ENCODE results near the gene RFTN1. TPM values are rescaled to one million over a fixed set of nuclear protein-coding genes. Genes with fewer than 3 reads are reported as not detected.

The RFTN1 gene
- total and polyA plus RNA-seq, 2 of the 8 experiments (the other 6 are each of a cell fraction or from before 2014, with no cell fraction given), result 4.6 to 6.7 TPM

- ChIA-PET POLR2A (ENCODE audit: partially characterized antibody) (interaction anchor here (0.8 kb wide), 1 partner anchor 12 kb away, joined by 3 read pairs; no protein-coding TSS in a partner anchor), CTCF (ENCODE audit: partially characterized antibody) (interaction anchor here (1.0 kb wide), 1 partner anchor 485 kb away, joined by 3 read pairs; no protein-coding TSS in a partner anchor)
- peak; percentile 95 for FAIRE-seq
- H4K8ac ChIP-seq (ENCODE audit: extremely low read depth, insufficient read depth, low read length), result no peak overlapping the region
- no peak overlapping the region for H2BK15ac ChIP-seq (ENCODE audit: low read length)
- peak overlapping the region; percentile 63 for H2BK120ac ChIP-seq (replicated peaks; ENCODE audit: low read depth, low read length)
- no peak overlapping the region for H3K27ac ChIP-seq (ENCODE audit: low read depth, low read length)
- H3K9me3 ChIP-seq (ENCODE audit: insufficient read depth in 2 of 2, low read depth in 1 of 2, low read length in 1 of 2), result no peaks in the 10 kb centered on the region
- no peak overlapping the region for H3K14ac ChIP-seq (ENCODE audit: insufficient read length)
- H3K9ac ChIP-seq (replicated peaks in 1 of 4; ENCODE audit: extremely low read depth in 1 of 4, low read depth in 3 of 4, low read length in 3 of 4), result no peak overlapping the region
- DNase-seq (ENCODE audit: low read depth in 1 of 2, low spot score in 2 of 2), result no peak
- TF ChIP-seq CEBPB (IDR thresholded peaks at IDR 0.05; ENCODE audit: low read depth, low read length) (0 out of 2 replicates have a peak, but pooled peaks have one; percentile 5), POLR2A (IDR thresholded peaks at IDR 0.05; ENCODE audit: control extremely low read depth in 1 of 2, low read depth in 2 of 2, low read length in 2 of 2) (no peak), EP300 (IDR thresholded peaks at IDR 0.05; ENCODE audit: borderline replicate concordance in 1 of 2, low read depth in 2 of 2, low read length in 2 of 2) (no peak), SIX5 (IDR thresholded peaks at IDR 0.05; ENCODE audit: low read depth, low read length) (peak; percentile 76), ASH2L (IDR thresholded peaks at IDR 0.05; ENCODE audit: low read length) (peak; percentile 74), TAF1 (IDR thresholded peaks at IDR 0.05; ENCODE audit: low read depth, low read length) (no peak), CBX8 (IDR thresholded peaks at IDR 0.05; ENCODE audit: borderline replicate concordance, low read depth, low read length) (no peak), POU5F1 (IDR thresholded peaks at IDR 0.05; ENCODE audit: low read depth, low read length) (no peak)
- no peak overlapping the region for H3K56ac ChIP-seq (replicated peaks; ENCODE audit: insufficient read length, low read depth, low read length)
- H3K27me3 ChIP-seq (replicated peaks in 1 of 4; ENCODE audit: control insufficient read depth in 3 of 4, extremely low read depth in 1 of 4, insufficient read depth in 3 of 4, low read length in 3 of 4), result no peaks in the 10 kb centered on the region
- WGBS, 2 experiments (ENCODE audit: extremely low coverage in 1 of 2, insufficient coverage in 1 of 2, insufficient read length in 1 of 2, insufficient replicate concordance in 2 of 2, low coverage in 1 of 2, low lambda C conversion rate in 2 of 2, missing lambda C conversion rate in 1 of 2), result 66% methylated on average over 5 of the region's 5 CpGs; no CpG with 5 or more reads in 1 of the 2 experiments
- no peak overlapping the region for H2AK5ac ChIP-seq (ENCODE audit: low read depth, low read length)
- H4K5ac ChIP-seq (ENCODE audit: insufficient read length, low read depth, low read length), result peak overlapping the region; percentile 6
- H3K4me1 ChIP-seq (replicated peaks in 1 of 4; ENCODE audit: control insufficient read depth in 3 of 4, insufficient read depth in 4 of 4, low read length in 3 of 4), result peaks cover 0 to 14% (median 5%) of the 10 kb centered on the region in 4 experiments; a peak in 4 of 7 replicates
- H3K23ac ChIP-seq (ENCODE audit: insufficient read length), result no peak overlapping the region
- H3K18ac ChIP-seq (ENCODE audit: extremely low read depth, low read length), result no peak overlapping the region
- no peaks in the 10 kb centered on the region; the same call in 1 of the 2 replicates for H3K23me2 ChIP-seq (ENCODE audit: low read depth, low read length)
- H4K20me1 ChIP-seq (replicated peaks in 1 of 2; ENCODE audit: control insufficient read depth in 1 of 2, insufficient read depth in 2 of 2, low read length in 2 of 2), result no peaks in the 10 kb centered on the region
- no peak overlapping the region for H2BK20ac ChIP-seq (ENCODE audit: low read length)
- H2BK12ac ChIP-seq (ENCODE audit: low read depth, low read length), result no peak overlapping the region
- no peaks in the 10 kb centered on the region for H3K79me2 ChIP-seq (ENCODE audit: control insufficient read depth in 1 of 2, insufficient read depth in 2 of 2, low read length in 2 of 2)
- H3K4ac ChIP-seq (replicated peaks; ENCODE audit: insufficient read length, low read depth, low read length), result no peak overlapping the region
- no peaks in the 10 kb centered on the region for H3K79me1 ChIP-seq (ENCODE audit: low read depth, low read length)
- peak overlapping the region; percentile 18; the same call in 1 of the 2 replicates for H2BK5ac ChIP-seq (ENCODE audit: low read depth, low read length)
- no peaks in the 10 kb centered on the region; a peak in 1 of 8 replicates for H3K36me3 ChIP-seq (ENCODE audit: control insufficient read depth in 2 of 4, insufficient read depth in 4 of 4, low read length in 3 of 4)
- peak overlapping the region; percentile 23 to 48; a peak in 2 of 4 replicates for H3K4me2 ChIP-seq (ENCODE audit: insufficient read depth in 1 of 2, low read depth in 2 of 2, low read length in 2 of 2)
- peak overlapping the region in 1 of 4 experiments; percentile 10; a peak in 1 of 8 replicates for H3K4me3 ChIP-seq (ENCODE audit: extremely low read depth in 1 of 4, insufficient read depth in 2 of 4, low read depth in 3 of 4, low read length in 4 of 4)
- 0 out of 2 replicates have a peak overlapping the region, but pooled peaks have one; percentile 28 for H2AFZ ChIP-seq (ENCODE audit: low read length)
- H4K91ac ChIP-seq (replicated peaks; ENCODE audit: insufficient read length, low read length), result peak overlapping the region; percentile 56
Measured at GRCh38 chr3:16533928-16534574, 20.6 kb upstream of the RFTN1 start.

Data from H1 (cell line).